ENCODE results near the gene PEX5L.

GRCh38 chr3:179962629-179963387 is 73.9 kb downstream of the PEX5L start:
- TF ChIP-seq CTCF (IDR thresholded peaks at IDR 0.05; ENCODE audit: poor library complexity), result no peak
- no peak for TF ChIP-seq EZH2 (IDR thresholded peaks at IDR 0.05; ENCODE audit: borderline replicate concordance)
